Prostate gland (tissue), 2 donors: Measurements from ENCODE around the gene LPXN.

ENCODE experiments used
- CTCF ChIP-seq, 4 experiments: fragments of 200-600 bp in 2 of 4; fragments of 450-650 bp in 2 of 4; sonication (generic) in 2 of 4; IDR thresholded peaks; 1 replicate in 3 of 4; 2 replicates in 1 of 4; pipeline ENCODE4 v1.5.1; 2016 to 2019; ENCODE audit warnings: antibody characterized with exemption in 4 of 4, mild to moderate bottlenecking in 2 of 4, moderate library complexity in 2 of 4
- POLR2A ChIP-seq: fragments of 450-650 bp; IDR thresholded peaks from one replicate; pipeline ENCODE4 v1.6.1; 2016; ENCODE audit warnings: antibody characterized with exemption, mild to moderate bottlenecking
- POLR2AphosphoS5 ChIP-seq: sonication (generic); formaldehyde crosslinking; IDR thresholded peaks from one replicate; pipeline ENCODE4 v1.6.1; 2017; ENCODE audit warnings: antibody characterized with exemption

GRCh38 chr11:58591659-58592058 is 16.0 kb upstream of the LPXN start:
- TF ChIP-seq POLR2A (no peak), POLR2AphosphoS5 (no peak), CTCF (IDR thresholded peaks at IDR 0.05) (no peak)
